Suprapubic skin (tissue), 4 donors: ENCODE data around the gene RNFT2.

Source experiments
- CTCF ChIP-seq, 2 donors: fragments of 200-600 bp in 1 of 2; fragments of 450-650 bp in 1 of 2; sonication (generic) in 1 of 2; IDR thresholded peaks; one replicate each; pipeline ENCODE4 v1.5.1; 2016 to 2019; ENCODE audit warnings: antibody characterized with exemption in 2 of 2, mild to moderate bottlenecking in 1 of 2, moderate library complexity in 1 of 2
- EP300 ChIP-seq: sonication (generic); formaldehyde crosslinking; IDR thresholded peaks from one replicate; pipeline ENCODE4 v1.6.1; 2017; ENCODE audit warnings: antibody characterized with exemption
- POLR2A ChIP-seq, 2 donors: fragments of 450-650 bp; IDR thresholded peaks; one replicate each; pipeline ENCODE4 v1.6.1; 2017; ENCODE audit warnings: antibody characterized with exemption in 2 of 2, mild to moderate bottlenecking in 2 of 2, moderate library complexity in 2 of 2
- POLR2AphosphoS5 ChIP-seq, 3 donors: sonication (generic); formaldehyde crosslinking; IDR thresholded peaks; one replicate each; pipeline ENCODE4 v1.6.1; 2017; ENCODE audit warnings: antibody characterized with exemption in 3 of 3

GRCh38 chr12:116693286-116694227 is 44.6 kb upstream of the RNFT2 start:
- TF ChIP-seq CTCF (IDR thresholded peaks at IDR 0.05) = no peak
- TF ChIP-seq EP300 = no peak
- no peak for TF ChIP-seq POLR2AphosphoS5 (IDR thresholded peaks at IDR 0.05)
- no peak for TF ChIP-seq POLR2A (IDR thresholded peaks at IDR 0.05)
